ENCODE results near the gene DHDDS.

GRCh38 chr1:26384076-26384475, 48.0 kb upstream of the DHDDS start:
- TF ChIP-seq HOXA7 (CRISPR knock-in tag; IDR thresholded peaks at IDR 0.05; ENCODE audit: borderline replicate concordance) (no peak), ZNF398 (tag by site-specific recombination; IDR thresholded peaks at IDR 0.05) (no peak), ZNF157 (tag by site-specific recombination; IDR thresholded peaks at IDR 0.05) (no peak), ZBTB11 (tag by site-specific recombination; conservative IDR thresholded peaks at IDR 0.05; ENCODE audit: low read depth) (no peak), ZNF2 (tag by site-specific recombination; IDR thresholded peaks at IDR 0.05) (no peak)
- TF ChIP-seq, protein P1, sequence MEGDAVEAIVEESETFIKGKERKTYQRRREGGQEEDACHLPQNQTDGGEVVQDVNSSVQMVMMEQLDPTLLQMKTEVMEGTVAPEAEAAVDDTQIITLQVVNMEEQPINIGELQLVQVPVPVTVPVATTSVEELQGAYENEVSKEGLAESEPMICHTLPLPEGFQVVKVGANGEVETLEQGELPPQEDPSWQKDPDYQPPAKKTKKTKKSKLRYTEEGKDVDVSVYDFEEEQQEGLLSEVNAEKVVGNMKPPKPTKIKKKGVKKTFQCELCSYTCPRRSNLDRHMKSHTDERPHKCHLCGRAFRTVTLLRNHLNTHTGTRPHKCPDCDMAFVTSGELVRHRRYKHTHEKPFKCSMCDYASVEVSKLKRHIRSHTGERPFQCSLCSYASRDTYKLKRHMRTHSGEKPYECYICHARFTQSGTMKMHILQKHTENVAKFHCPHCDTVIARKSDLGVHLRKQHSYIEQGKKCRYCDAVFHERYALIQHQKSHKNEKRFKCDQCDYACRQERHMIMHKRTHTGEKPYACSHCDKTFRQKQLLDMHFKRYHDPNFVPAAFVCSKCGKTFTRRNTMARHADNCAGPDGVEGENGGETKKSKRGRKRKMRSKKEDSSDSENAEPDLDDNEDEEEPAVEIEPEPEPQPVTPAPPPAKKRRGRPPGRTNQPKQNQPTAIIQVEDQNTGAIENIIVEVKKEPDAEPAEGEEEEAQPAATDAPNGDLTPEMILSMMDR (tag by site-specific recombination; IDR thresholded peaks at IDR 0.05): no peak

Data from HEK293 (cell line).